Measurements from ENCODE around the gene TRABD2A.
A peak's percentile ranks its signal among the peaks of the same experiment; 100 is the strongest.

Gene TRABD2A, protein sequence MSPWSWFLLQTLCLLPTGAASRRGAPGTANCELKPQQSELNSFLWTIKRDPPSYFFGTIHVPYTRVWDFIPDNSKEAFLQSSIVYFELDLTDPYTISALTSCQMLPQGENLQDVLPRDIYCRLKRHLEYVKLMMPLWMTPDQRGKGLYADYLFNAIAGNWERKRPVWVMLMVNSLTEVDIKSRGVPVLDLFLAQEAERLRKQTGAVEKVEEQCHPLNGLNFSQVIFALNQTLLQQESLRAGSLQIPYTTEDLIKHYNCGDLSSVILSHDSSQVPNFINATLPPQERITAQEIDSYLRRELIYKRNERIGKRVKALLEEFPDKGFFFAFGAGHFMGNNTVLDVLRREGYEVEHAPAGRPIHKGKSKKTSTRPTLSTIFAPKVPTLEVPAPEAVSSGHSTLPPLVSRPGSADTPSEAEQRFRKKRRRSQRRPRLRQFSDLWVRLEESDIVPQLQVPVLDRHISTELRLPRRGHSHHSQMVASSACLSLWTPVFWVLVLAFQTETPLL

DNA sequence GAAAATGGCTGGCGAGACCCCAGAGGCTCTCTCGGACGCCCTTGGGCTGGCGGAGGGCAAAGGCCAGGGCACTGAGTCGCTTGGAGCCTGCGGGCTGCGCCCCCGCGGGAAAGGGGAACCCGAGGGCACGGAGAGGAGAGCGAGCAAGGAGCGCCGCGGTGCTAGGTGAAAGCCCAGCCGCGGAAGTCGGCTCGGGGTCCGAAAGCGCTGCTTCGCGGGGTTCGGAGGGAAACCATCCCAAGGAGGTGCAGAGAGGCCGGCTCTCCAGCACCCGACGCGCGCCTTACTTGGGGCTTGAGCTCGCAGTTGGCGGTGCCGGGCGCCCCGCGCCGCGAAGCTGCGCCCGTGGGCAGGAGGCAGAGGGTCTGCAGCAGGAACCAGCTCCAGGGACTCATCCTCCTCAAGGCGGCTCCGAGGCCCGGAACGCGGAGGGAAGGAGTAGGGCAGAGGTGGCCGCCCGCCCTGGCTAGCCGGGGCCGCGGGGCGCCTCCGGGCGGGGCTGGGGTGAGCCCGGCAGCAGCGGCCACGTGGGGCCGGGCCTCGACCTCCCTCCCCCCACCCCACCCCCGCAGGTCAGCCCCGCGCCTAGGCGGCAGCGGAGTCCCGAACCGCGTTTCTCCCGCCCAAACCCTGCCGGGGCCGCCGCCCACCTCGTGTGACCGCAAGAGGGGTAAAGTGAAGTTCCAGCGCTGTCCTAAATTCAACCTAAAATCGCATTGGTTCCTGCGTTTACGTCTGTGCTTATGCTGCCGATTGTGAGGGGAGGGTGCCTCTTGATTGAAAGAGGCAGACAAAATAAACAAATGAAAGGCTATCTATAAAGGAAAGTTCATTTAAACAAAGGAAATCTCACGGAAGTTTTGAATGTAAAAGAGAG is at the start of gene TRABD2A:
Gene TRABD2A, minus strand, starts transcription at position 440 of the 877 bp plus-strand sequence. Its CDS starts 45 bp downstream, at position 395.
- Histone ChIP-seq H3K27me3 (ENCODE audit: low read length) (no peaks in the 10 kb centered on the region; the same call in 1 of the 2 replicates), H3F3A (ENCODE audit: insufficient read depth) (no peaks in the 10 kb centered on the region), H3K4me3 (ENCODE audit: insufficient read depth, low read length, poor library complexity, severe bottlenecking) (peak within 1 kb of the TSS; percentile 54), H4K20me1 (ENCODE audit: low read depth, low read length) (no peaks in the 10 kb centered on the region), H2AFZ (ENCODE audit: low read depth, low read length, severe bottlenecking) (peak within 1 kb of the TSS; percentile 87), H3K4me2 (ENCODE audit: low read depth, low read length, poor library complexity, severe bottlenecking) (peak within 1 kb of the TSS; percentile 85), H3K27ac (ENCODE audit: low read depth, low read length) (no peak within 1 kb of the TSS), H3K9me2 (replicated peaks; ENCODE audit: insufficient read depth, low read length) (no peaks in the 10 kb centered on the region), H3K9ac (ENCODE audit: low read length) (peak within 1 kb of the TSS; percentile 46), H3K9me3 (ENCODE audit: insufficient read depth, low read length) (no peaks in the 10 kb centered on the region), H3K79me2 (ENCODE audit: insufficient read depth, low read length) (no peaks in the 10 kb centered on the region), H3K36me3 (ENCODE audit: low read length) (no peaks in the 10 kb centered on the region)
- TF ChIP-seq, protein P1, sequence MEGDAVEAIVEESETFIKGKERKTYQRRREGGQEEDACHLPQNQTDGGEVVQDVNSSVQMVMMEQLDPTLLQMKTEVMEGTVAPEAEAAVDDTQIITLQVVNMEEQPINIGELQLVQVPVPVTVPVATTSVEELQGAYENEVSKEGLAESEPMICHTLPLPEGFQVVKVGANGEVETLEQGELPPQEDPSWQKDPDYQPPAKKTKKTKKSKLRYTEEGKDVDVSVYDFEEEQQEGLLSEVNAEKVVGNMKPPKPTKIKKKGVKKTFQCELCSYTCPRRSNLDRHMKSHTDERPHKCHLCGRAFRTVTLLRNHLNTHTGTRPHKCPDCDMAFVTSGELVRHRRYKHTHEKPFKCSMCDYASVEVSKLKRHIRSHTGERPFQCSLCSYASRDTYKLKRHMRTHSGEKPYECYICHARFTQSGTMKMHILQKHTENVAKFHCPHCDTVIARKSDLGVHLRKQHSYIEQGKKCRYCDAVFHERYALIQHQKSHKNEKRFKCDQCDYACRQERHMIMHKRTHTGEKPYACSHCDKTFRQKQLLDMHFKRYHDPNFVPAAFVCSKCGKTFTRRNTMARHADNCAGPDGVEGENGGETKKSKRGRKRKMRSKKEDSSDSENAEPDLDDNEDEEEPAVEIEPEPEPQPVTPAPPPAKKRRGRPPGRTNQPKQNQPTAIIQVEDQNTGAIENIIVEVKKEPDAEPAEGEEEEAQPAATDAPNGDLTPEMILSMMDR (IDR thresholded peaks at IDR 0.05; ENCODE audit: insufficient read depth, low read length, poor library complexity, severe bottlenecking) = no peak
- TF ChIP-seq EZH2phosphoT487 (conservative IDR thresholded peaks at IDR 0.05; ENCODE audit: low read length) = no peak; the same call in 1 of the 2 replicates

DNA sequence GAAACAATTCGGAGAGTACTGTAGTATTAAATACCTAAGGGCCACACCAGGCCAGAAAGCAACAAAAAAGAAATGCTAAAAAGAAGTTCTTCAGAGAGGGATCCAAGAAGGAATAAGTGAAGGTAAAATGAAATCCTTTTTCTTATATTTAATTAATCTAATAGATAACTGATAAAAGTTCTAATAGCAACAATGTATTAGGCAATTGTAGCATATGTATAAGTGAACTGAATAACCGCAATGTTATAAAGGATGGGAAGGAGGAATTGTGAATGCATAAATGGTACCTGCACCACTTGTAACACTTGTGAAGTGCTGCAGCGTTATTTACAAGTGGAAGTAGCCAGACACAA is 46.4 kb upstream of the TRABD2A start:
- Histone ChIP-seq H2AFZ (ENCODE audit: low read depth, low read length, severe bottlenecking) (peak overlapping the region; percentile 63), H3F3A (ENCODE audit: insufficient read depth) (peaks cover 13% of the 10 kb centered on the region; the same call in 1 of the 2 replicates), H3K36me3 (ENCODE audit: low read length) (no peaks in the 10 kb centered on the region), H3K9me2 (replicated peaks; ENCODE audit: insufficient read depth, low read length) (no peaks in the 10 kb centered on the region), H3K27me3 (ENCODE audit: low read length) (no peaks in the 10 kb centered on the region), H3K4me2 (ENCODE audit: low read depth, low read length, poor library complexity, severe bottlenecking) (peak overlapping the region; percentile 62), H3K9me3 (ENCODE audit: insufficient read depth, low read length) (no peaks in the 10 kb centered on the region), H3K9ac (ENCODE audit: low read length) (peak overlapping the region; percentile 62), H4K20me1 (ENCODE audit: low read depth, low read length) (no peaks in the 10 kb centered on the region), H3K79me2 (ENCODE audit: insufficient read depth, low read length) (no peaks in the 10 kb centered on the region), H3K4me3 (ENCODE audit: insufficient read depth, low read length, poor library complexity, severe bottlenecking) (peak overlapping the region; percentile 52), H3K27ac (ENCODE audit: low read depth, low read length) (peak overlapping the region; percentile 83)
- TF ChIP-seq, protein P1 (IDR thresholded peaks at IDR 0.05; ENCODE audit: insufficient read depth, low read length, poor library complexity, severe bottlenecking) = no peak
- TF ChIP-seq EZH2phosphoT487 (conservative IDR thresholded peaks at IDR 0.05; ENCODE audit: low read length) = no peak

DNA sequence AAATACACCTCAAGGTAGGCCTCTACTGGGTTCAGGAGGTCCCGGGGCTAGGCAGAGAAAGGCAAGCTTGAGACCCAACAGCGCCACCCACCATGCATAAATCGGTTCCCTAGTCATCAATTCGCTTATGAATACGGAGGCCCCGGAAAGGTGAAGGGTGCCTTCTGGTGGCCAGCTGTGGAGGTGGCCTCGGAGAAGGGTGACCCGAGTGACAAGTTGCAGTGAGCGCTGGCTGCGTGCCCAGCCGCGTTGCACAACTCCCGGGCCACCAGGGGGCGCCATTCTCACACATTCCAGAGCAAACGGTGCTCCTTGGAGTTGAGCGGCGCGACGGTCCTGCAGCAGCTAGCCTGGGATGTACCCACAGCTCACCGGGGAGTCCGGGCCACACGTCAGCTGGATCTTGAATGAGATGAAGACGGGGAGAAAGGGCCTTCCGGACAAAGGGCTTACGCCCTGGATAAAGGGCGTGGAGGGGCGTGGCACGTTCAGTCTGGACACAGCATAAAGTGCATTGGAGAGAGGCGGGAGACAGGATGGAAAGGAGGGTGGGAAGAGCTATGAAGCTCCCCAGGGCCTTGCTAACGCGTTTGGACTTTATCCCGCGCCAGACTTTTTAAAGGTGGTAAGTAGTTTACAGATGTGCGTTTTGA is 45.0 kb upstream of the TRABD2A start:
- Histone ChIP-seq H3K27ac (ENCODE audit: low read depth, low read length) (no peak overlapping the region; the same call in 1 of the 2 replicates), H3K9me3 (ENCODE audit: insufficient read depth, low read length) (no peaks in the 10 kb centered on the region), H3K9ac (ENCODE audit: low read length) (peak overlapping the region; percentile 62), H3K4me3 (ENCODE audit: insufficient read depth, low read length, poor library complexity, severe bottlenecking) (peak overlapping the region; percentile 52), H3K79me2 (ENCODE audit: insufficient read depth, low read length) (no peaks in the 10 kb centered on the region), H3K9me2 (replicated peaks; ENCODE audit: insufficient read depth, low read length) (no peaks in the 10 kb centered on the region), H2AFZ (ENCODE audit: low read depth, low read length, severe bottlenecking) (peak overlapping the region; percentile 63), H3K36me3 (ENCODE audit: low read length) (no peaks in the 10 kb centered on the region), H4K20me1 (ENCODE audit: low read depth, low read length) (no peaks in the 10 kb centered on the region), H3F3A (ENCODE audit: insufficient read depth) (peaks cover 13% of the 10 kb centered on the region; the same call in 1 of the 2 replicates), H3K27me3 (ENCODE audit: low read length) (no peaks in the 10 kb centered on the region), H3K4me2 (ENCODE audit: low read depth, low read length, poor library complexity, severe bottlenecking) (peak overlapping the region; percentile 62)
- TF ChIP-seq, protein P1 (IDR thresholded peaks at IDR 0.05; ENCODE audit: insufficient read depth, low read length, poor library complexity, severe bottlenecking) = peak; percentile 98
- no peak for TF ChIP-seq EZH2phosphoT487 (conservative IDR thresholded peaks at IDR 0.05; ENCODE audit: low read length)
